GM12878 (cell line): ENCODE data around the gene PRSS57. TPM values are rescaled to one million over a fixed set of nuclear protein-coding genes. Genes with fewer than 3 reads are reported as not detected.

Experiments
- ATAC-seq: fragments of 200-7000 bp; cut with Tn5 transposase; 3 replicates; pipeline ENCODE4 v1.9.1; 2020; ENCODE audit warnings: mild to moderate bottlenecking, moderate library complexity
- BruUV-seq: library from RNA; stranded (reverse); fragments of 400-500 nt; replicated peaks from 2 replicates; lab custom pipeline; 2021; lab: Mats Ljungman, UMichigan
- CTCF ChIA-PET: fragments of 300-600 bp; sonication (Branson Sonifier 250); formaldehyde crosslinking; extraction: SDS; loops from one replicate; lab custom pipeline; 2021; ENCODE audit warnings: inconsistent platforms; lab: Yijun Ruan, JAX
- POLR2A ChIA-PET: fragments of 350-600 bp; formaldehyde crosslinking; extraction: SDS; loops from one replicate; lab custom pipeline; 2021; ENCODE audit warnings: inconsistent platforms; lab: Charles Lee
- RAD21 ChIA-PET: fragments of 300-600 bp; sonication (Branson Sonifier 250); formaldehyde crosslinking; loops from one replicate; lab custom pipeline; 2023; ENCODE audit warnings: antibody characterized with exemption; ENCODE audit not compliant: unreplicated experiment; lab: Charles Lee
- SMC1A ChIA-PET: fragments of 300-600 bp; sonication (Branson Sonifier 250); formaldehyde crosslinking; loops from one replicate; lab custom pipeline; 2023; ENCODE audit not compliant: unreplicated experiment, uncharacterized antibody; lab: Charles Lee
- DNase-seq: peaks from one replicate; pipeline ENCODE4 v3.0.0-alpha.2; 2011; ENCODE audit warnings: low read depth, low spot score
- FAIRE-seq: peaks from 3 replicates; lab custom pipeline; 2011; peaks lifted over from hg19 to GRCh38; lab: Jason Lieb, UNC
- H2AFZ ChIP-seq: 2 replicates; pipeline ENCODE4 v1.6.0; 2011; ENCODE audit warnings: low read depth, low read length, control low read depth; ENCODE audit not compliant: control insufficient read depth
- H3K27ac ChIP-seq: 2 replicates; pipeline ENCODE4 v1.5.1; 2011; ENCODE audit warnings: control low read depth; ENCODE audit not compliant: control insufficient read depth, insufficient read depth
- H3K27me3 ChIP-seq, 2 experiments: replicated peaks in 1 of 2; 2 replicates each; pipeline versions ENCODE4 v1.6.0 to v1.6.1; 2011; ENCODE audit warnings: low read length in 1 of 2; ENCODE audit not compliant: control insufficient read depth in 2 of 2, insufficient read depth in 2 of 2
- H3K36me3 ChIP-seq, 2 experiments: 2 replicates each; pipeline ENCODE4 v1.5.1; 2011; ENCODE audit warnings: low read length in 1 of 2; ENCODE audit not compliant: control insufficient read depth in 2 of 2, insufficient read depth in 2 of 2
- H3K4me1 ChIP-seq: 2 replicates; pipeline ENCODE4 v1.6.1; 2011; ENCODE audit warnings: mild to moderate bottlenecking, low read length, moderate library complexity, mixed read lengths; ENCODE audit not compliant: control insufficient read depth, insufficient read depth
- H3K4me2 ChIP-seq: 2 replicates; pipeline ENCODE4 v1.6.0; 2011; ENCODE audit warnings: control low read depth; ENCODE audit not compliant: control insufficient read depth, insufficient read depth
- H3K4me3 ChIP-seq: fragments of 200-600 bp; sonication (generic); 2 replicates; pipeline ENCODE4 v1.5.1; 2016
- H3K79me2 ChIP-seq: 2 replicates; pipeline ENCODE4 v1.6.0; 2011; ENCODE audit warnings: low read length; ENCODE audit not compliant: control insufficient read depth, insufficient read depth
- H3K9ac ChIP-seq: 2 replicates; pipeline ENCODE4 v1.8.0; 2011; ENCODE audit warnings: low read length, control low read depth, mixed read lengths; ENCODE audit not compliant: control insufficient read depth, insufficient read depth
- H3K9me3 ChIP-seq: replicated peaks from 3 replicates; pipeline ENCODE4 v1.5.1; 2011; ENCODE audit warnings: mild to moderate bottlenecking, low read length; ENCODE audit not compliant: control insufficient read depth, insufficient read depth
- H4K20me1 ChIP-seq: 2 replicates; pipeline ENCODE4 v1.6.0; 2011; ENCODE audit not compliant: control insufficient read depth, insufficient read depth
- BCLAF1 ChIP-seq: fragments of 450-650 bp; IDR thresholded peaks from 2 replicates; pipeline ENCODE4 v1.6.1; 2017; ENCODE audit warnings: antibody characterized with exemption, mild to moderate bottlenecking, moderate library complexity
- CBX3 ChIP-seq: fragments of 200-600 bp; sonication (generic); IDR thresholded peaks from 2 replicates; pipeline ENCODE4 v1.6.1; 2016; ENCODE audit warnings: low read depth, borderline replicate concordance
- CHD1 ChIP-seq: IDR thresholded peaks from 2 replicates; pipeline ENCODE4 v1.6.1; 2012; ENCODE audit warnings: low read depth, low read length, improper control_type of control experiment
- CTCF ChIP-seq, 3 experiments: IDR thresholded peaks in 2 of 3; conservative IDR thresholded peaks in 1 of 3; 2 replicates each; pipeline ENCODE4 v1.5.1; 2011; ENCODE audit warnings: low read depth in 3 of 3, low read length in 3 of 3, mild to moderate bottlenecking in 3 of 3, control low read depth in 2 of 3, moderate library complexity in 2 of 3, inconsistent platforms in 1 of 3, mixed read lengths in 1 of 3; ENCODE audit not compliant: control insufficient read depth in 2 of 3, insufficient read depth in 1 of 3; ENCODE audit errors: extremely low read depth in 1 of 3
- EGR1 ChIP-seq, 2 experiments: IDR thresholded peaks; 1 replicate in 1 of 2; 2 replicates in 1 of 2; pipeline ENCODE4 v1.6.1; 2011 to 2012; ENCODE audit warnings: low read depth in 2 of 2, low read length in 2 of 2, borderline replicate concordance in 1 of 2, mild to moderate bottlenecking in 1 of 2, moderate library complexity in 1 of 2
- GATAD2B ChIP-seq: fragments of 450-650 bp; conservative IDR thresholded peaks from 2 replicates; pipeline ENCODE4 v1.6.1; 2017; ENCODE audit warnings: low read depth, mild to moderate bottlenecking, moderate library complexity
- HDAC6 ChIP-seq: fragments of 200-600 bp; sonication (generic); IDR thresholded peaks from one replicate; pipeline ENCODE4 v1.8.0; 2017; ENCODE audit warnings: antibody characterized with exemption; ENCODE audit not compliant: unreplicated experiment
- IRF4 ChIP-seq: IDR thresholded peaks from 2 replicates; pipeline ENCODE4 v1.6.1; 2011; ENCODE audit warnings: low read depth, low read length
- NR2F1 ChIP-seq: fragments of 450-650 bp; conservative IDR thresholded peaks from 2 replicates; pipeline ENCODE4 v1.6.1; 2017; ENCODE audit warnings: mild to moderate bottlenecking
- POLR2AphosphoS2 ChIP-seq: IDR thresholded peaks from 2 replicates; pipeline ENCODE4 v1.6.1; 2011; ENCODE audit warnings: low read depth, mild to moderate bottlenecking, low read length, improper control_type of control experiment, moderate library complexity
- RAD21 ChIP-seq: IDR thresholded peaks from 2 replicates; pipeline ENCODE4 v1.6.1; 2011; ENCODE audit warnings: mild to moderate bottlenecking, low read depth, low read length, moderate library complexity; ENCODE audit not compliant: insufficient read depth
- RB1 ChIP-seq: fragments of 450-650 bp; formaldehyde crosslinking; IDR thresholded peaks from 2 replicates; pipeline ENCODE4 v1.6.1; 2017; ENCODE audit warnings: mild to moderate bottlenecking, borderline replicate concordance
- RUNX3 ChIP-seq: IDR thresholded peaks from 2 replicates; pipeline ENCODE4 v1.6.1; 2012; ENCODE audit warnings: low read length, inconsistent platforms
- SMARCA5 ChIP-seq: fragments of 450-650 bp; IDR thresholded peaks from 2 replicates; pipeline ENCODE4 v1.6.1; 2017; ENCODE audit warnings: mild to moderate bottlenecking
- SPI1 ChIP-seq: IDR thresholded peaks from 2 replicates; pipeline ENCODE4 v1.6.1; 2011; ENCODE audit warnings: low read depth, mild to moderate bottlenecking, low read length, moderate library complexity, borderline replicate concordance; ENCODE audit not compliant: insufficient read depth
- ZNF207 ChIP-seq: fragments of 450-650 bp; IDR thresholded peaks from 2 replicates; pipeline ENCODE4 v1.6.1; 2014; ENCODE audit warnings: antibody characterized with exemption, mild to moderate bottlenecking, borderline replicate concordance
- WGBS: methylation state at CpG from one replicate; pipeline ENCODE4 v1.1.6; 2016; ENCODE audit warnings: low lambda C conversion rate; ENCODE audit not compliant: insufficient replicate concordance, insufficient coverage; ENCODE audit errors: missing lambda C conversion rate; 5-methylcytosine and 5-hydroxymethylcytosine counted together
- in situ Hi-C: fragments of 300-500 bp; cut with MboI; formaldehyde crosslinking; loops from 9 replicates; pipeline ENCODE4 v1.14.3; 2018; ENCODE audit warnings: mixed read lengths
- intact Hi-C: fragments of 100-400 bp; cut with micrococcal nuclease; formaldehyde crosslinking; loops from one replicate; pipeline ENCODE4 v1.14.2; 2022; ENCODE audit not compliant: unreplicated experiment
- polyA plus RNA-seq, 11 experiments: library from polyadenylated mRNA; depleted of rRNA in 4 of 11; unstranded in 6 of 11; stranded (reverse) in 5 of 11; fragments of >200 nt; fragmentation: Nextera tagmentation in 4 of 11; fragmentation: Illumina TruSeq in 1 of 11; extraction: Ambion mirVana in 4 of 11; extraction: Trizol in 1 of 11; gene quantifications; 1 replicate in 1 of 11; 2 replicates in 10 of 11; pipeline versions ENCODE4 v1.2.1 to v1.2.3, GENCODE V29; 2011 to 2016; ENCODE audit warnings: inconsistent platforms in 2 of 11, missing spikeins in 2 of 11, low read depth in 1 of 11
- total RNA-seq, 4 experiments: library from RNA; depleted of rRNA in 3 of 4; stranded (reverse); fragments of >200 nt in 3 of 4; fragmentation: Illumina TruSeq in 1 of 4; extraction: Trizol in 1 of 4; gene quantifications; 2 replicates each; pipeline versions ENCODE4 v1.2.1 to v1.2.3, GENCODE V29; 2013 to 2021

PRSS57 gene
- total and polyA plus RNA-seq, 10 of the 15 experiments (the other 5 are each of a cell fraction or from before 2014, with no cell fraction given): not detected

GRCh38 chr19:679418-680286 lies 15.6 kb downstream of the PRSS57 start:
- ChIA-PET POLR2A (interaction anchor here (0.5 to 1.9 kb wide), 7 partner anchors 10 to 1405 kb away, joined by 3 to 7 read pairs (median 4); no protein-coding TSS in a partner anchor), CTCF (interaction anchor here (0.6 to 1.3 kb wide), 5 partner anchors 11 to 57 kb away, joined by 3 to 4 read pairs (median 3); no protein-coding TSS in a partner anchor), RAD21 (interaction anchor here (1.5 to 2.0 kb wide), 2 partner anchors 16 to 105 kb away, joined by 4 to 8 read pairs; partner anchors contain the start of gene RNF126), SMC1A (interaction anchor here (1.2 to 1.4 kb wide), 2 partner anchors 43 to 49 kb away, joined by 3 read pairs; no protein-coding TSS in a partner anchor)
- H3K9me3 ChIP-seq: no peaks in the 10 kb centered on the region
- H3K4me2 ChIP-seq: peak overlapping the region; percentile 89
- DNase-seq: no peak
- peaks cover 15% of the 10 kb centered on the region for H3K4me1 ChIP-seq
- in situ Hi-C loops (no loop called here), intact Hi-C loops (loop anchor here (2.0 kb wide), 2 partner anchors 17 to 23 kb away; partner anchors contain the start of gene RNF126)
- H3K4me3 ChIP-seq: peak overlapping the region; percentile 78
- H3K79me2 ChIP-seq: no peaks in the 10 kb centered on the region
- FAIRE-seq: no peak
- peak; percentile 17 for ATAC-seq
- H3K36me3 ChIP-seq: no peaks in the 10 kb centered on the region
- H2AFZ ChIP-seq: peak overlapping the region; percentile 85
- WGBS: 8% methylated on average over 42 of the region's 69 CpGs
- H4K20me1 ChIP-seq: no peaks in the 10 kb centered on the region; the same call in 1 of the 2 replicates
- H3K27me3 ChIP-seq: no peaks in the 10 kb centered on the region
- no TSS peak for BruUV-seq
- peak overlapping the region; percentile 55 for H3K27ac ChIP-seq
- peak overlapping the region; percentile 65; the same call in 1 of the 2 replicates for H3K9ac ChIP-seq
- TF ChIP-seq RB1: peak; percentile 90; the same call in 1 of the 2 replicates
- no peak for TF ChIP-seq RAD21
- no peak for TF ChIP-seq CBX3
- TF ChIP-seq POLR2AphosphoS2: no peak
- TF ChIP-seq ZNF207: peak; percentile 86
- 0 out of 2 replicates have a peak, but pooled peaks have one; percentile 55 for TF ChIP-seq BCLAF1
- no peak for TF ChIP-seq SPI1
- TF ChIP-seq HDAC6: no peak
- TF ChIP-seq CTCF (IDR thresholded peaks at IDR 0.05 in 2 of 3, conservative IDR thresholded peaks at IDR 0.05 in 1 of 3; ENCODE audit: control insufficient read depth in 2 of 3, extremely low read depth in 1 of 3, insufficient read depth in 1 of 3, low read depth in 3 of 3, low read length in 3 of 3): no peak
- TF ChIP-seq GATAD2B: peak; percentile 94; the same call in 1 of the 2 replicates
- no peak for TF ChIP-seq RUNX3
- 0 out of 2 replicates have a peak, but pooled peaks have one; percentile 25 for TF ChIP-seq CHD1
- TF ChIP-seq EGR1 (IDR thresholded peaks at IDR 0.05; ENCODE audit: borderline replicate concordance in 1 of 2, low read depth in 2 of 2, low read length in 2 of 2): no peak
- peak; percentile 70 for TF ChIP-seq NR2F1
- TF ChIP-seq SMARCA5: 0 out of 2 replicates have a peak, but pooled peaks have one; percentile 99
- no peak for TF ChIP-seq IRF4
